ENCODE measurements around the gene FXYD4.

FXYD4 gene

DNA sequence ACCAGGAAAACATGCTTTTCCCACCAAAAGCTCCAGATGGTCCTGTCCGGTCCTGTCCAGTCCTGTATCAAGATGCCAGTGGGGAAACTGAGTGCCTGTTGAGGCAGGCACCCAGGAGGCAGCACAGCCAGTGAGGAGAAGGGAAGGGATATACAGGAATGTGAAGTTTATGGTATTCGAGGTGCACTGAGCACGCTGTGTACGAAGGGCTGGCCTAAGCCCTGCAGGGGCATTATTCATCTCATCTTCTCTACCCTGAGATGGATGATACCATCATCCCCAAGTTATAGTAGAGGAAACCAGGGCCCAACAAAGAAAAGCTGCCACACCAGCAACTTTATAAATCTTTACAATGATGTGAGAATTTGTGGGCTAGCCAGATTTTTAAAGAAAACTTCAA, 23.4 kb upstream of the FXYD4 start:
- no peak for DNase-seq

DNA sequence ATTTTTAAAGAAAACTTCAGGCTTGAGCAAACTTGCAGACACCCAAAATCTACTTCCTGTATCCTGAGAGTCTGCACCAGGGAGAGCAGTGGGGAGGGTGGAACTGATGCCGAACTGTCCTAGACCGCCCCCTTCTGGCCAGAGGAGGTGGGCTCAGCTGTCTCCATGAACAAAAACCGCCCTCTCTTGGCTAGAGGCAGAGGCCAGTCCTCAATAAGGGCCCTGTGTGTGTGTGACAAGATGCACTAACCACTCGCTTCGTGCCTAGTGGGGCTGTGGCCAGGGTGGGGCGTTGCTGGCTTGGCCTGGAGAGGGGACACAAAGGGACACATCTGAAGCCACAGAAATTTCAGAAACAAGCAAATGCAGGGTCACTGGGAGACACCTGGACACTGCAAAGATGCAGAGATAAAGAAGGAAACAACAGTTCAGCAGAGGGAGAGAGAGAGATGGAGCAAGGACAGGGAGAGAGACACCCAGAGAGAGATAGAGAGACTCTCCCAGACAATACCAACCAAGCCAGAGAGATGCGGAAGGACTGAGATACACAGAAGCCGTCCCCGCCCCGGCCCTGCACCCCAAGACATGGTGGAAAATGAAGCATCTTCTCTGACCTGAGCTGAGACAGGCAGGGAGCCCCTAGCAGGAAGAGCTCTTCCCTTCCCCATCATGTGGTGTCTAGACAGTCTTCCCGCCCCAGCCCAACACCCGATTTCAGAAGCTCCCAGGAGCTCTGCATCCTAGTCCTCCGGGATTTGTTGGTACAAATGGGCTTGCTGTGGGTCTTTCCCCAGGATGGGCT, 22.7 kb upstream of the FXYD4 start:
- DNase-seq, result peak; percentile 56

DNA sequence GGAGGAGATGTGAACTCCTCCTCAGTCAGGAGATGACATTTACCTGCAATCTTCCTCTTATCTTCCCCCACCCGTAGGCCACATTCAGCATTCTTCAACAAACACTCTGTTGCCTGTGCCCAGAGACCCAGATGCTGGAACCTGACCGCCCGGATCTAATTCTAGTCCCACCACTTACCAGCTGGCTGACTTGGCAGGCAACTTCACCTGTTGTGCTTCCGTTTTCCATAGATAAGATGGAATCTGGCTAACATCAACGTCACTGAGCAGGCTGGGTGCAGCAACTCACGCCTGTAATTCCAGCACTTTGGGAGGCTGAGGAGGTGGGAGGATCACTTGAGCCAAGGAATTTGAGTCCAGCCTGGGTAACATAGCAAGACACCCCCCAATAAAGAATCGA, 21.3 kb upstream of the FXYD4 start:
- DNase-seq, result no peak

DNA sequence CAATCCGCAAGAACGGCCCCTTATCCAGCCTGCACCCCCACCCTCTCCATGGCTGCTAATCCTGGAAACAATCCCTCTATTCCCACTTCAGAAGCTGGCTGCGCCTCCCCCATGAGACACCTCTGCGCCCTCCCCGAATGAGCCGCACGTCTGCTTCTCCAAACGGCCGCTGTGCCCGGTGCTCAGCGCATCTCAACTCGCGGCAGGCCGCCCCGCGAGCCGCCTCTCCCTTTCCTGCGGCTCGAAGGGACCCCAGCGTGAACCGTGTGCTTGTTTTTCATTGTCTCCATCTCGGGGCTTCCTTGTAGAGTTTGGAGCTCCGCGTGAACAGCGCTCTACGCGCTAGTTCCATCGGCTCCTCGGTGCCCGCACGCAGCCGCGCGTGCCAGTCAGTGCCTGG, 20.8 kb upstream of the FXYD4 start:
- no peak for DNase-seq

DNA sequence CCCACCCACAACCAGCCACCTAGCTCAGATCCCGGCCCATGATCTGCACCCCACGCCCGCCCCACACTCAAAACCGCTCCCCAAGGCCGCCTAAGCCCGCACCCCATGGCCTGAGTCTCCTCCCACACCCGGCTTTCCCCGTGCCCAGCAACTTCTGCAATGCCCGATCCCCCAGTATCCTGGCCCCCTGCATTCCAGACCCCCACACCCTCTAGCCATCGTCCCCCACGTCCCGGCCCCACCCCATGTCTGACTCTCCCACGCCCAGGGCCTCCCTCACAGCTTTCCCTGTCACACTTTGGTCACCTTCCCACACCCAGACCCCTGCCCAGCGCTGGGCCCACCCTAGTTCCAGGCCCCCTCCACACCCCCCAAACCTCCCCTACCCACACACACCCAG, 20.1 kb upstream of the FXYD4 start:
- DNase-seq, result no peak

DNA sequence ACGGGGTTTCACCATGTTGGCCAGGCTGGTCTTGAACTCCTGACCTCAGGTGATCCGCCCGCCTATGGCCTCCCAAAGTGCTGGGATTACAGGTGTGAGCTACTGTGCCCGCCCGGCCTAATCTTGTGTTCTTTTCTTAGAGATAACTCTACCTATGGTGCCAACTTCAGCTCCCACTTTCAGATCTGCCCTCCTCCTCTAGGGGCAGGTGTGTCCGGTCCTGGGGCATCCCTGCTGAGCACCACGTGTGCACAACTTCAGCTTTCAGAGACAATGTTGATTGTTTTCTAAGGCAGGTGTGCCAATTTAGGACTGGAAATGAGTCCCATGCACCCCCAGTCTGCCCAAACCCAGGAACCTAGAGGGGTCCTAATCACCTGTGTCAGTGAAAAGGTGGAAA, 18.5 kb upstream of the FXYD4 start:
- peak; percentile 52 for DNase-seq

DNA sequence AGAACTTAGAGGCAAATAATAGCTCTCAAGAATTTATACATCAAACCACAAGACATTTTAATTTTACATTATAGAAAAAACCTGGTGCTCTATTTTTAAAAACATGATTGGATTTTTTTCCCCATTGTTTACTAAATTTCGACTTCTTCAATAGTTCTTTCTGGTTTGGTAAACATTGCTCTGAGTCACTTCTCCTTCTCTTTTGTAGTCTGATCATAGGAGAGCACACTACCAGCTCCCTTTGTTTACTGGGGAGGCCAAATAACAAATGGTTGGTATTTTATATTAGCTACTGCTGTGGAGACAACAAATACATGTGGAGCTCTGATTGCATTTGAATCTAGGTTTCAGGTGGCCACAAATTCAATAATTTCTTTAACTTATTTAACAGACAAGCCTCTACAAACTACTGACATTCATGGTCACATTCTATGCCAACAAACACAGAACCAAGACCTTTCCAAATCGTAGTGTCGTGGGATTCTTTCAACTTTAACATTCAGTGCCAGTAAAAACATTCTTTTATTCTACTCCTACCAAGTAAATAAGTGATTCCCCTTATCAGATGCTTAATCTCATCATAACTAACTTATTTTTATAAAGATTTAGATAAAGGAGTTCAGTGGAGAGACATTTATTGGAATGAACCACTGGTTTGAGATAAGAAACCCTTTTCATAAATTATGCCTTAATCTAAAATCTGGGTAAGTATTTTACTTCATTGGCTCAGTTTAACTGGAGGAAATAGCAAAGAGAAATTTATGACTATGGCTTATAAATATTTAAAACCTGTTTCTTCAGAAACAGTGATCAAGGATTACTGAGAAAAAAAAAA, 17.7 kb upstream of the FXYD4 start:
- DNase-seq, result peak; percentile 53

DNA sequence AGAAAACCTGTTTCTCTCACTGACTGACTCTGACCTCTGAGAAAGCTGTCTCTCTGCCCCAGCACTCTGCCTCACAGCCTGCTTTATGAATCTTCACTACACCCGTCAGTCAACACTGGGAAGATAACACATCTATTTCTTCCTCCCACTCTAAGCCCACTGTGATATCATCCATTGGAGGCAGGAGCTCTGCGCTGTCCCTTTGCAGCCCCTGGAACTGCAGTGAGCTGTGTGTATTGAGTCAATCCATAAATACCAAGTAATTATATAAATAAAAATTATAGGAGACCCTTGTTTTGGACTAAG, 17.2 kb upstream of the FXYD4 start:
- no peak for DNase-seq

DNA sequence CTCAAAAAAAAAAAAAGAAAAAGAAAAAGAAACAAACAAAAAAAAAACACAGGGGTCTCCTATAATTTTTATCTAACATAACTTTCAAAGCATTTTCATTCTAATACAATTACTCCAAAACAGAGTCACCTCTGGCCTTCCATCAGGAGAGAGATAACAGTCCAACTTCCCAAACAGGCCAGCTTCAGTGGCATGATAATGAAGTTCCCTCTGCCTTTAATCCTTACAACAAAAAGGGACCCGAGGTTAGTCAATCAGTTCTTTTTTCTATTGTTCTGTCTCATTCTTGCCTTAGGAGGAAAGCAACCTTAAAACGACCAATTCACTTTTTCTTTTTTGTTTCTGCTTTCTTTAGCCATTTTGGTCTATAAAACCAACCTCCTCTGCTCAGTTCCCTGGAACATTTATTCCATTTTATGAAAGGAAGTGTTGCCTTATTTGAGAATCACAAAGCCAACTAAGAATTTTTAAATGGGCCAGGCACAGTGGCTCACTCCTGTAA, 16.5 kb upstream of the FXYD4 start:
- DNase-seq, result no peak

DNA sequence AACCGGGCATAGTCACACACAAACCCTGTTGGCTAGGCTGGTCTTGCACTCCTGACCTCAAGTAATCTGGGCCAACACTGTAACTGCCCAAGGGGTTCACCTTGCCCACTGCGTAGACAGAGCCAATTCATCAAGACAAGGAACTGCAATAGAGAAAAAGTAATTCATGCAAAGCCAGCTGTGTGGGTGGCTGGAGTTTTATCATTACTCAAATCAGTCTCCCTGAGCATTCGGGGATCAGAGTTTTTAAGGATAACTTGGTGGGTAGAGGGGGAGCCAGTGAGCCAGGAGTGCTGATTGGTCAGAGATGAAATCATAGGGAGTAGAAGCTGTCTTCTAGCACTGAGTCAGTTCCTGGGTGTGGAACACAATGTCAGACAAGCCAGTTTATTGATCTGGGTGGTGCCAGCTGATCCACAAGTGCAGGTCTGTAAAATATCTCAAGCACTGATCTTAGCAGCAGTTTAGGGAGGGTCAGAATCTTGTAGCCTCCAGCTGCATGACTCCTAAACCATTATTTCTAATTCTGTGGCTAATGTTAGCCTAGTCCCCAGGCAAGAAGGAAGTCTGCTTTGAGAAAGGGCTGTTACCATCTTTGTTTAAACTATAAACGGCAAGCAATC, 15.6 kb upstream of the FXYD4 start:
- no peak for DNase-seq

DNA sequence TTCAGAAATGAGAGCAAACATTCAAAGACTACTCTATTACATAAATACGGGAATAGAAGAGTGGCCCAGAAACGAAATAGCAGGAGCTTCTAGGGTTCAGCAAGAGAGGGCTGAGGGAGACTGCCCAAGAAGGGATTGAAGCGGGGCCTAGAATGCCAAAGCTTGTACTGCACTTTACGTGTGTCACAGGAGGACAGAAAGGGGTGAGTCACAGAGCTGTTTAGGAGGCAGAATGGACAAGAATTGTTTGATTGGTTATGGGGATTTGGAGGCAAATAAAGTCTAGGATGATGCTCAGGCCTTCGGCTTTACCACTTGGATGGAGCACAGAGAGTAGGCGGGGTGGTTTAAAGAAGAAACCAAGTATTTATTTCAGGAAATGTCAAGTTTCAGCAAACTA, 11.3 kb upstream of the FXYD4 start:
- DNase-seq, result no peak

DNA sequence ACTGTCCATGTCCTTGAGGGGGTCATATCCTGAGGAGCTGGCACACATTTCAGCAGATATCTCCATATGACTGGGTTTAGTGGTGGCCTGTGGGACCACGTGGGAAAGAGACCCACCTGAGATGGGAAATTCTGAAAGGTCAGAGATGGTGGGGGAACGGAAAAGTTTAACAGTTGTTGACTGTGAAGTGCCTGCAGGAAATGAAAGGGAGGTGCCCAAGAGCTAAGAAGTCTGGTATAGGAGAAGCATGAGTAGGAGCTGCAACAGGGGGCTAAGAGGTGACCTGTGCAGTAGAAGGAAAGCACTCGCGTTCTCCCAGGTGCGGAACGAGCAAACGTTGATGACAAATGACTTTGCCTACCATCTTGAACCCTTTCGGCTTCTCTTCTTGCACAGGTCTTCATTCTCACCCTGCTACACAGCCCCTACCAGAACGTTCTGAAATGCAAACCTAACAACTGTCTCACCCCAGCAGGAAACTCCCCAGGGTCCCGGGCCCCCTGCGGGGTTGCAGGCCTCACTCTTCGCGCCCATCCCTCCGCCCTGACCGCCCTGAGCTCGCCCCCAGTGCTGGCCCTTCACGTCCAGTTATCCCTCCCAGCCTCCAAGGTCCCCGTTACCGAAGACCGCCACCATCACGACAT, 9.8 kb upstream of the FXYD4 start:
- DNase-seq, result no peak

DNA sequence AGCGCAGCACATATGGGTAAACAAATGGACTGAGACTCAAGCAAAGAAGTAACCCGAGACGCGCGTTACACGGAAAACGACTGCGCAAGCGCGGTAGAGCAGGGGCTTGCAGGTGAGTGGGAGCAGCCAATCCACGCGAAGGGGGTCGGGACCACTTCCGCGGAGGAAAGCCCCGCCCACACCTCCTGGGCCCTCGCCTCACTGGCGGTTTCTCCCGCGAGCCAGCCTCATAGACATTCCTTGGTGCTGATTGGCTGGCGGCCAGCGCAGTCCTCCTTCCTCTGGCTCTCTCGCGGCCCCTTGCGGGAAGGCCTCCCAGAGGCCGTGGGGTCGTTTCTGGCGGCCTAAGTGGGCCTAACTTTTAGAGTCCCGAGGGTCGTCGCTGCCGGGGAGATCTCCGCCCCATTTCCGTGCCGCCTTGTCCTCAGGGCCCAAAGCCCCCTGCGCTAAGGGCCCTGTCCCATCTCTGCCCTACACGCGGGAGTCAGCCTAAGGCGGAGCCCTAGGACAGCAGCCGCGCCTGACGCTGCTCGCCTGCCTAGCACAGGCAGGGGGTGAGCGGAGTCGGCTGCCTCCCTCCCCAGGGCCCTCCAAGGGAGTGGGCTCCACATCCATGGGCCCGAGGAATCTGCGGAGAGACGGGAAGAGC, 9.1 kb upstream of the FXYD4 start:
- DNase-seq, result peak; percentile 94

DNA sequence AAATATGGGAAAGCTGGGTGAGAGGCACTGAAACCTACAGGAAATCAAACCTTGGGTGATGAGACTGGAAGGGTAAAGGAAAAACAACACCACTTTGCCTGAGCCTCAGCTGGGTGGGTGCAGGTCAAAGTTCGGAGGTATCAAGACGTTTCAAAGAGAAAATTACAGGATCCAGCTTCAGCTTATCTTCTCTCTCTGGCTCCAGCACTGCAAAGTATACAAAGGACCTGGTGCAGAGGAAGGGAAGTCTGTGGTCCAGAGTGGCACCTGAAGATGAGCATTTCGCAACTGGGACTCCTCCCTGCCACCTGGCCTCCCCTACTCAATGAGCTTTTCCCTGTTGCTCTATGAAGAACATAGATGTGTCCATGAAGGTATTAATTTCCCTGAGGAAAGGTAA, 6.4 kb upstream of the FXYD4 start:
- DNase-seq, result no peak

DNA sequence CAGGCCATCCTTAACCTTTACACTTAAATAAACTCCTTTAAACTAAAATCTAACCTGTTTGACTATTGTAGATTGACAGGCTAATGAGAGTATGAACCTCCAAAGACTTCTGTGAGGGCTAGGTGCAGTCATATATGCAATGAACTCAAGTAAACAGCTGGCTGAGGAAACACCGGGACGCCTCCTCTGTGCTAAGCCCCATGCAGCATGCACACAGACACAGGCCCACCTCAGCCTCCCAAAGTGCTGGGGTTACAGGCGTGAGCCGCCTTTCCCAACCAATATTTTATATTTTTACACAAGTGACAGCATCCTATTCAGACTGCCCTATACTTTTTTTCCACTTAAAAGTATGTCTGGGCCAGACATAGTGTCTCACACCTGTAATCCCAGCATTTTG, 1.5 kb upstream of the FXYD4 start:
- no peak for DNase-seq

DNA sequence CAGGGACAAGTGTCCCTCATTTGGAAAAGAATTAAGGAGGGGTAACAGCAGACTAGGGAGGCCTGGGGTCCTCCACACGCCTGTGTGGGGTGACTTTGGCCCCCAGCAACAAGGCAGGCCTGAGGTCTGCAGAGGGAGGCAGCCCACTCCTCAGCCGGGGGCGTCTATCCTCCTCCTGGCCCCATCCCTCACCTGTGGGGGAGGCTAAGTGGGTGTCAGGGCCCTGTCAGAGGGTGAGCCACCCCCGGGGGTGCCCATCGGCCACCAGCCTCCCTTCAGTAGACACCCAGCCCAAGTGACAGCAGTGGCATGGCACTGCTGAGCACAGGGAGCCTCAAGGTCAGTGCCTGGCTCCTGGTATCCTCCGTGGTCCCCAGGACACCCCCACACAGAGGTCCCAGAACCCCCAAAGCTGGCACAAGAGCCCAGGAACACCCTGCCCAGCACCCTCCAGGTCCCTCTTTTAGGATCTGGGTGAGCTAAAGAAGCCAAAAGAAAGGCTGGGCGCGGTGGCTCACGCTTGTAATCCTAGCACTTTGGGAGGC, 693 bp upstream of the FXYD4 start:
- DNase-seq, result no peak

DNA sequence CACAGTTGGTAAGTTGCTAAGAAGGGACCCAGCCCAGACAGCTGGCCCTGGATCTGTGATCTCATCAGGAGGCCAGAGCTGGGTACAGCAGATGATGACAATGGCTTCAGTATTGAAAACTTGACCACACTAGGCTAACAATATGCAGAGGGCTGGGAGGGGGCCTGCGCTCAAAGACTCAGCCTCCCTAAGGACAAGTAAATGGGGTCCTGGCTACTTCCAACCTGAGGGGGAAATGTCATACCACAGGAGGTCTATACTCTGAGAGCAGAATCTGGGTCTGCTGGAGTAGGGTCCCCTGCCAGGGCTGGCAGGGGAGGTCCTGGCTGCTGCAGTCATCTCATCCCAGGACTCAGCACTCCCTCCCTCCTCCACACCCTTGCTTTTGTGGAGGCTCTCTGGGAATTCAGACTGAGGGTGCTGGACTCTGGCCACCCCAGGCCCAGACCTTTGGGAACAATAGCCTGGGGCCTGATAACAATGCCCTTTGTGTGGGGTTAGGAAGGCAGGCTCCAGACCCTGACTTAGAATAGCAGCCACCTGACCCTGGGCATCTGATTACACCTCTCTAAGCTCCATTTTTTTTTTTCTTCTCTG, 1.4 kb downstream of the FXYD4 start:
- DNase-seq, result no peak

DNA sequence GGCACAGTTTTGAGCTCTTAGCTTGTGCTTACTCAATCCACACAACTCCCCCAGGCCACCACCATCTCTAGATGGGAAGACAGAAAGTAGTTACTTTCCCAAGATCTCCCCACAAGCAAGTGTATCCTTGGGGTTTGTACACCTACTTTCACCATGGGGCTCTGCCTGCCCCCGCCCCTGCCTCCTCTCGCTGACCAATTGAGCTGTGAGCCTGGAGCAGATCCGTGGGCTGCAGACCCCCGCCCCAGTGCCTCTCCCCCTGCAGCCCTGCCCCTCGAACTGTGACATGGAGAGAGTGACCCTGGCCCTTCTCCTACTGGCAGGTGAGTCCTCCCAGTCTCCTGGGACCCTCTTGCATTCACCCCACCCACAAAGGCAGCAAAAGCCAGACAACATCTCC, 2.0 kb downstream of the FXYD4 start:
- no peak for DNase-seq

DNA sequence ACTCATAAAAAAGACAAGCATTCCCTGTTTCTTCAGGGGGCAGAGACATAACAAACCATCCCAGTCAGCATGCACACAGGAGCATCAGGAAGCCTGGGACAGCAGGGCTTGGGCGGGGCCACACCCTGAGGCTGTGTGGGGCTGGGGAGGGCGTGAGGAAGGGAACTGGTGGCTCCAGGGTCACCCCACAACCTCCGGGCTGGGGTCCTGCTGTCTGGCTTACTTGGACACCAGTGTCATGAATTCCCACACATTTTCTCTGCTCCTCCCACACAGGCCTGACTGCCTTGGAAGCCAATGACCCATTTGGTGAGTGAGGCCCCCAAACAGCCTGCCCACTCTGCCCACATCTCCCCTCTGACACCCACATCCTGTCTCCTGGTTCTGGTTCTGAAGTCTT, 2.8 kb downstream of the FXYD4 start:
- DNase-seq, result no peak

DNA sequence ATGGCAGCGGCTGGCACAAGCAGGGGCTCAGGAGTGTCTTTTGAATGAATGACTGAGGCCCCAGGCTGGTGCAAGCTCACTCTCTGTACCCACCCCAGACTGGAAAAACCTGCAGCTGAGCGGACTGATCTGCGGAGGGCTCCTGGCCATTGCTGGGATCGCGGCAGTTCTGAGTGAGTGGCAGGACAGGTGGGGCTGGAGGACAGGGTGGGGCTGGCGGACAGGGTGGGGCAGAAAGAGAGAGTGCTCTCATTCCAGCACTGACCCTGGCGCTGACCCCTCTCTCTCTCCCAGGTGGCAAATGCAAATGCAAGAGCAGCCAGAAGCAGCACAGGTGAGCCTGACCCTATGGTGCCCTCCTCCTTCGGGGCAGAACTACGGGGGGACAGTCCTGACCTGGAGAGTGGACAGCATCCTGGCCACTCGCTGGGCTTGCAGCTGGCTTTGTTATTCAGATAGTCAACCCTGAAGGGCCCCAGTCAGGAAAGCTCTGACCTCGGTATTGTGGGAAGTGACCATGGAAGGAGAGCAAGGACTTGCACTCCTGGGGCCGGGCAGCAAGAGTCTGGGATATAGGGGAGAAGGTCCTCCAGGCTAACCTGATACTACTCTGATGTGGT, 4.1 kb downstream of the FXYD4 start:
- no peak for DNase-seq

DNA sequence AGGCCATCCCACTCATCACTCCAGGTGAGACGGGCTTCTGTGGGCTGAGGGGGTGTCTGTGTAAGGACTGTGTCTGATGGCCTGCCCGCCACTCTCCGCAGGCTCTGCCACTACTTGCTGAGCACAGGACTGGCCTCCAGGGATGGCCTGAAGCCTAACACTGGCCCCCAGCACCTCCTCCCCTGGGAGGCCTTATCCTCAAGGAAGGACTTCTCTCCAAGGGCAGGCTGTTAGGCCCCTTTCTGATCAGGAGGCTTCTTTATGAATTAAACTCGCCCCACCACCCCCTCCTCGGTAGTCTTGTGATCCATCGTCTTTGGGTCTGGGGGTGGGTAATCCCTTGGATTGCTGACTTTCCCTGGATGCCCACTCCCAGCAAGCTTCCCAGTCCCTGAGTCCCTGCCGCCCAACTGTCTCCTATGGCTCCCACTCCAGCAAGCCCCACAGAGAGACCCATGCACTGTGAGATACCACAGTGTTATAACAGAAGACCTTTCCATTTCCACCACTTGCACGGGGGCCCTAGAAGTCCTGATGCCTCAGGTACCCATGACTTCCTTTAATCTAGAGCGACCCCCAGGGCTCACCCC, 4.7 kb downstream of the FXYD4 start:
- no peak for DNase-seq

Measured in NCI-H774 (cell line).